HG02610 (cell line): ENCODE results near the gene EIF4B.

Source experiments
- ATAC-seq: cut with Tn5 transposase; IDR thresholded peaks from one replicate; pipeline ENCODE4 v1.9.1; 2021; ENCODE audit warnings: mild to moderate bottlenecking, moderate library complexity; ENCODE audit not compliant: unreplicated experiment

Gene EIF4B

GRCh38 chr12:53044896-53045695, 38.8 kb downstream of the EIF4B start:
- no peak for ATAC-seq

- no peak for ATAC-seq
Measured at GRCh38 chr12:53045696-53046045, 39.4 kb downstream of the EIF4B start.

- ATAC-seq, result peak; percentile 35
Measured at GRCh38 chr12:53046655-53047220, 40.5 kb downstream of the EIF4B start.

- peak; percentile 69 for ATAC-seq
Measured at GRCh38 chr12:53047221-53048032, 41.2 kb downstream of the EIF4B start.

GRCh38 chr12:53048033-53048779, 42.0 kb downstream of the EIF4B start:
- no peak for ATAC-seq

GRCh38 chr12:53048780-53049401, 42.6 kb downstream of the EIF4B start:
- no peak for ATAC-seq

GRCh38 chr12:53049571-53050318, 43.5 kb downstream of the EIF4B start, which contains the start of gene TNS2:
Gene TNS2, plus strand, starts transcription at chr12:53050065. Its CDS starts 121 bp downstream, at chr12:53050186.
- no peak for ATAC-seq

GRCh38 chr12:53050426-53051057, 44.3 kb downstream of the EIF4B start:
- no peak for ATAC-seq

GRCh38 chr12:53051058-53051880, 45.0 kb downstream of the EIF4B start:
- ATAC-seq, result no peak

- ATAC-seq, result no peak
Measured at GRCh38 chr12:53051881-53052412, 45.7 kb downstream of the EIF4B start.

GRCh38 chr12:53052419-53053217, 46.4 kb downstream of the EIF4B start:
- ATAC-seq, result no peak

- no peak for ATAC-seq
Measured at GRCh38 chr12:53053218-53054111, 47.2 kb downstream of the EIF4B start.

GRCh38 chr12:53054112-53054878, 48.0 kb downstream of the EIF4B start:
- peak; percentile 87 for ATAC-seq

GRCh38 chr12:53055471-53056266, 49.4 kb downstream of the EIF4B start:
- no peak for ATAC-seq

- ATAC-seq, result no peak
Measured at GRCh38 chr12:53056296-53056695, 50.0 kb downstream of the EIF4B start.
